K562 (cell line): ENCODE results near the gene GUCY2C. TPM values are rescaled to one million over a fixed set of nuclear protein-coding genes. Genes with fewer than 3 reads are reported as not detected.

Experiments used
- ATAC-seq: fragments of 200-7000 bp; cut with Tn5 transposase; 3 replicates; pipeline ENCODE4 v1.9.1; 2020; ENCODE audit warnings: moderate library complexity
- BruUV-seq: library from RNA; stranded (reverse); fragments of 400-500 nt; replicated peaks from 2 replicates; lab custom pipeline; 2021; lab: Mats Ljungman, UMichigan
- CTCF ChIA-PET: fragments of 300-600 bp; formaldehyde crosslinking; extraction: SDS; loops from one replicate; lab custom pipeline; 2021; ENCODE audit warnings: low intra/inter-chr PET ratio; lab: Yijun Ruan, JAX
- POLR2A ChIA-PET: fragments of 300-600, 350-650 bp; sonication (Branson Sonifier 250); formaldehyde crosslinking; extraction: SDS; loops from one replicate; lab custom pipeline; 2021; ENCODE audit warnings: antibody characterized with exemption, inconsistent platforms; lab: Yijun Ruan, JAX
- DNase-seq, 4 experiments: peaks; one replicate each; pipeline versions ENCODE4 v3.0.0 to v3.0.0-alpha.2; 2011 to 2018; ENCODE audit warnings: low spot score in 3 of 4, mixed read lengths in 3 of 4; ENCODE audit errors: extremely low read depth in 1 of 4
- FAIRE-seq: peaks from 2 replicates; lab custom pipeline; 2011; peaks lifted over from hg19 to GRCh38; lab: Jason Lieb, UNC
- H2AFZ ChIP-seq: 2 replicates; pipeline ENCODE4 v1.6.0; 2011; ENCODE audit warnings: low read depth, low read length, control low read depth, inconsistent platforms
- H3K27ac ChIP-seq: fragments of 200-600 bp; 3 replicates; pipeline ENCODE4 v1.8.0; 2011; ENCODE audit warnings: low read depth, mild to moderate bottlenecking, control low read depth, inconsistent platforms, low read length, moderate library complexity, mixed read lengths; ENCODE audit errors: extremely low read depth
- H3K27me3 ChIP-seq, 2 experiments: fragments of 300-600 bp in 1 of 2; 2 replicates in 1 of 2; 3 replicates in 1 of 2; pipeline versions ENCODE4 v1.6.0 to v1.8.0; 2011; ENCODE audit warnings: inconsistent platforms in 2 of 2, low read length in 2 of 2, mild to moderate bottlenecking in 1 of 2, mixed read lengths in 1 of 2, moderate library complexity in 1 of 2; ENCODE audit not compliant: control insufficient read depth in 2 of 2, insufficient read depth in 2 of 2
- H3K36me3 ChIP-seq: fragments of 300-600 bp; 3 replicates; pipeline ENCODE4 v1.8.0; 2011; ENCODE audit warnings: mild to moderate bottlenecking, low read length, inconsistent platforms; ENCODE audit not compliant: control insufficient read depth, insufficient read depth
- H3K4me1 ChIP-seq, 2 experiments: fragments of 200-600 bp in 1 of 2; replicated peaks in 1 of 2; 2 replicates in 1 of 2; 3 replicates in 1 of 2; pipeline versions ENCODE4 v1.5.1 to v1.8.0; 2011; ENCODE audit warnings: inconsistent platforms in 2 of 2, low read length in 2 of 2, mild to moderate bottlenecking in 1 of 2, mixed read lengths in 1 of 2, moderate library complexity in 1 of 2; ENCODE audit not compliant: control insufficient read depth in 2 of 2, insufficient read depth in 2 of 2
- H3K4me2 ChIP-seq: 2 replicates; pipeline ENCODE4 v1.6.1; 2011; ENCODE audit warnings: low read length, control low read depth, inconsistent platforms, mixed read lengths; ENCODE audit not compliant: insufficient read depth
- H3K4me3 ChIP-seq: fragments of 200-600 bp; sonication (generic), shearing (Covaris generic); 2 replicates; pipeline ENCODE4 v1.5.1; 2016; ENCODE audit warnings: control low read depth, inconsistent platforms
- H3K79me2 ChIP-seq: fragments of 200-600 bp; 3 replicates; pipeline ENCODE4 v1.8.0; 2011; ENCODE audit warnings: low read length, inconsistent platforms; ENCODE audit not compliant: control insufficient read depth, insufficient read depth
- H3K9ac ChIP-seq, 2 experiments: 2 replicates each; pipeline versions ENCODE4 v1.6.0 to v1.6.1; 2011; ENCODE audit warnings: low read depth in 2 of 2, low read length in 2 of 2, control low read depth in 1 of 2, inconsistent platforms in 1 of 2, mild to moderate bottlenecking in 1 of 2, mixed read lengths in 1 of 2; ENCODE audit not compliant: insufficient read depth in 1 of 2
- H3K9me1 ChIP-seq: one replicate; pipeline ENCODE4 v1.6.0; 2011; ENCODE audit warnings: inconsistent platforms, mild to moderate bottlenecking, low read length, moderate library complexity; ENCODE audit not compliant: control insufficient read depth, insufficient read depth
- H3K9me3 ChIP-seq: replicated peaks from 2 replicates; pipeline ENCODE4 v1.5.1; 2011; ENCODE audit warnings: low read depth, low read length, inconsistent platforms; ENCODE audit not compliant: control insufficient read depth, insufficient read depth
- H4K20me1 ChIP-seq: replicated peaks from 2 replicates; pipeline ENCODE4 v1.6.1; 2011; ENCODE audit warnings: low read length, inconsistent platforms, mixed read lengths; ENCODE audit not compliant: control insufficient read depth, insufficient read depth
- HLTF ChIP-seq: fragments of 450-650 bp; IDR thresholded peaks from 2 replicates; pipeline ENCODE4 v1.6.1; 2016
- WGBS: fragments of 100-300 bp; shearing (Covaris generic); methylation state at CpG from one replicate; pipeline ENCODE4 v1.1.6; 2016; ENCODE audit warnings: low coverage, mixed read lengths; ENCODE audit not compliant: insufficient coverage; ENCODE audit errors: missing lambda C conversion rate; 5-methylcytosine and 5-hydroxymethylcytosine counted together
- in situ Hi-C: fragments of 300-500 bp; cut with MboI; formaldehyde crosslinking; loops from 4 replicates; pipeline ENCODE4 v1.15.0; 2018; ENCODE audit warnings: inconsistent platforms, mixed read lengths
- intact Hi-C: fragments of 100-400 bp; cut with micrococcal nuclease; formaldehyde crosslinking; loops from 2 replicates; pipeline ENCODE4 v1.14.2; 2022
- polyA plus RNA-seq, 8 experiments: library from polyadenylated mRNA; depleted of rRNA in 4 of 8; stranded (reverse) in 5 of 8; unstranded in 3 of 8; fragments of >200 nt; fragmentation: Nextera tagmentation in 2 of 8; fragmentation: Illumina TruSeq in 1 of 8; extraction: Ambion mirVana in 2 of 8; extraction: Trizol in 1 of 8; gene quantifications; 2 replicates each; pipeline versions ENCODE4 v1.2.1 to v1.2.3, GENCODE V29; 2011 to 2014; ENCODE audit warnings: inconsistent platforms in 1 of 8, missing spikeins in 1 of 8
- total RNA-seq, 7 experiments: library from RNA; depleted of rRNA in 6 of 7; stranded (reverse); fragments of >200 nt in 6 of 7; fragmentation: Illumina TruSeq in 2 of 7; extraction: Trizol in 2 of 7; gene quantifications; 2 replicates each; pipeline versions ENCODE4 v1.2.1 to v1.2.3, GENCODE V29; 2011 to 2021; ENCODE audit warnings: low replicate concordance in 1 of 7
- TF ChIP-seq, protein P1 (sequence below): fragments of 250-450 bp; sonication (Bioruptor Pico); IDR thresholded peaks from 2 replicates; pipeline ENCODE4 v1.4.0; 2020; ENCODE audit warnings: mild to moderate bottlenecking, moderate library complexity
- TF ChIP-seq, protein P2 (sequence below): fragments of 250-450 bp; sonication (Bioruptor Pico); IDR thresholded peaks from 2 replicates; pipeline ENCODE4 v1.9.0; 2021; ENCODE audit warnings: mild to moderate bottlenecking, inconsistent platforms

GUCY2C gene
- total and polyA plus RNA-seq, 9 of the 15 experiments (the other 6 are each of a cell fraction or from before 2014, with no cell fraction given) = 0.01 to 0.05 (median 0.04) TPM; not detected in 6

DNA sequence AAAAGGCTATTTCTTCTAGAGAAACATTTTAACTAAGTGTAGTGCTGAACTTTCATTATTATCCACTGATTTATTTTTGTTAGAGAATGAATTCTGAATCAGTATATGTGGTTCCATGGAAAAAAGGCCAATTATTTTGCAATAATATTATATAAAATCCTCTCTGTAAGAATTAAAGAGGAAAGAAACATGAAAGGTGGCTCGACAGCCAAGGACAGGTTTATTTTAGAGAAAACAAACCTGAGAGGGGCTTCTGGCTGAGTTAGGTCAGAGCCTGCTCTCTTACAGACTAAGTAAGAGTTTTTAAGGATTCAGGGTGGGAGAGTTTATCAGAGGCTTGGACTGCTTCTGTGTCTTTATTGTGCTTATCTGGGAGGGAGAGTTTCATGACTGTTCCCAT lies 46.7 kb upstream of the GUCY2C start:
- ATAC-seq (no peak), FAIRE-seq (no peak), DNase-seq (no peak)
- H4K20me1 ChIP-seq = no peaks in the 10 kb centered on the region
- no TSS peak for BruUV-seq
- H3K4me1 ChIP-seq = no peaks in the 10 kb centered on the region
- in situ Hi-C loops (no loop called here), intact Hi-C loops (no loop called here)
- H3K27me3 ChIP-seq = no peaks in the 10 kb centered on the region
- no peak overlapping the region for H2AFZ ChIP-seq
- ChIA-PET CTCF (no interaction called here), POLR2A (no interaction called here)
- no peak overlapping the region for H3K27ac ChIP-seq
- no peaks in the 10 kb centered on the region for H3K9me1 ChIP-seq
- H3K9ac ChIP-seq = no peak overlapping the region
- H3K9me3 ChIP-seq = no peaks in the 10 kb centered on the region
- no peaks in the 10 kb centered on the region for H3K79me2 ChIP-seq
- no peaks in the 10 kb centered on the region for H3K36me3 ChIP-seq
- 0% methylated on average over 1 of the region's 1 CpG for WGBS
- no peak overlapping the region for H3K4me3 ChIP-seq
- H3K4me2 ChIP-seq = no peak overlapping the region
- peak; percentile 60; the same call in 1 of the 2 replicates for TF ChIP-seq HLTF
- TF ChIP-seq, protein P1, sequence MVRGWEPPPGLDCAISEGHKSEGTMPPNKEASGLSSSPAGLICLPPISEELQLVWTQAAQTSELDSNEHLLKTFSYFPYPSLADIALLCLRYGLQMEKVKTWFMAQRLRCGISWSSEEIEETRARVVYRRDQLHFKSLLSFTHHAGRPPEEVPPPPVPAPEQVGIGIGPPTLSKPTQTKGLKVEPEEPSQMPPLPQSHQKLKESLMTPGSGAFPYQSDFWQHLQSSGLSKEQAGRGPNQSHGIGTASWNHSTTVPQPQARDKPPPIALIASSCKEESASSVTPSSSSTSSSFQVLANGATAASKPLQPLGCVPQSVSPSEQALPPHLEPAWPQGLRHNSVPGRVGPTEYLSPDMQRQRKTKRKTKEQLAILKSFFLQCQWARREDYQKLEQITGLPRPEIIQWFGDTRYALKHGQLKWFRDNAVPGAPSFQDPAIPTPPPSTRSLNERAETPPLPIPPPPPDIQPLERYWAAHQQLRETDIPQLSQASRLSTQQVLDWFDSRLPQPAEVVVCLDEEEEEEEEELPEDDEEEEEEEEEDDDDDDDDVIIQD (CRISPR knock-in tag) = no peak
- TF ChIP-seq, protein P2, sequence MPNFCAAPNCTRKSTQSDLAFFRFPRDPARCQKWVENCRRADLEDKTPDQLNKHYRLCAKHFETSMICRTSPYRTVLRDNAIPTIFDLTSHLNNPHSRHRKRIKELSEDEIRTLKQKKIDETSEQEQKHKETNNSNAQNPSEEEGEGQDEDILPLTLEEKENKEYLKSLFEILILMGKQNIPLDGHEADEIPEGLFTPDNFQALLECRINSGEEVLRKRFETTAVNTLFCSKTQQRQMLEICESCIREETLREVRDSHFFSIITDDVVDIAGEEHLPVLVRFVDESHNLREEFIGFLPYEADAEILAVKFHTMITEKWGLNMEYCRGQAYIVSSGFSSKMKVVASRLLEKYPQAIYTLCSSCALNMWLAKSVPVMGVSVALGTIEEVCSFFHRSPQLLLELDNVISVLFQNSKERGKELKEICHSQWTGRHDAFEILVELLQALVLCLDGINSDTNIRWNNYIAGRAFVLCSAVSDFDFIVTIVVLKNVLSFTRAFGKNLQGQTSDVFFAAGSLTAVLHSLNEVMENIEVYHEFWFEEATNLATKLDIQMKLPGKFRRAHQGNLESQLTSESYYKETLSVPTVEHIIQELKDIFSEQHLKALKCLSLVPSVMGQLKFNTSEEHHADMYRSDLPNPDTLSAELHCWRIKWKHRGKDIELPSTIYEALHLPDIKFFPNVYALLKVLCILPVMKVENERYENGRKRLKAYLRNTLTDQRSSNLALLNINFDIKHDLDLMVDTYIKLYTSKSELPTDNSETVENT (CRISPR knock-in tag) = no peak
